OCI-LY3 (cell line): ENCODE data around the gene CYP11A1.

Source experiments
- CTCF ChIP-seq: fragments of 200-600, 300-600 bp; sonication (generic); IDR thresholded peaks from 2 replicates; pipeline ENCODE4 v1.5.1; 2014; ENCODE audit warnings: antibody characterized with exemption, low read length, low read depth
- EZH2phosphoT487 ChIP-seq: fragments of 200-600 bp; shearing (Covaris generic); IDR thresholded peaks from 2 replicates; pipeline ENCODE4 v1.6.1; 2018; ENCODE audit warnings: antibody characterized with exemption, mixed run types, low read depth

GRCh38 chr15:74403588-74403919, 36.1 kb upstream of the CYP11A1 start:
- TF ChIP-seq CTCF = no peak
- no peak for TF ChIP-seq EZH2phosphoT487
